Glomerular visceral epithelial cell (primary cell): ENCODE results near the gene PPP1R16B.
A peak's percentile ranks its signal among the peaks of the same experiment; 100 is the strongest.

ENCODE experiments used
- DNase-seq: peaks from one replicate; pipeline ENCODE4 v3.0.0-alpha.2; 2016; ENCODE audit errors: extremely low spot score

Gene PPP1R16B

DNA sequence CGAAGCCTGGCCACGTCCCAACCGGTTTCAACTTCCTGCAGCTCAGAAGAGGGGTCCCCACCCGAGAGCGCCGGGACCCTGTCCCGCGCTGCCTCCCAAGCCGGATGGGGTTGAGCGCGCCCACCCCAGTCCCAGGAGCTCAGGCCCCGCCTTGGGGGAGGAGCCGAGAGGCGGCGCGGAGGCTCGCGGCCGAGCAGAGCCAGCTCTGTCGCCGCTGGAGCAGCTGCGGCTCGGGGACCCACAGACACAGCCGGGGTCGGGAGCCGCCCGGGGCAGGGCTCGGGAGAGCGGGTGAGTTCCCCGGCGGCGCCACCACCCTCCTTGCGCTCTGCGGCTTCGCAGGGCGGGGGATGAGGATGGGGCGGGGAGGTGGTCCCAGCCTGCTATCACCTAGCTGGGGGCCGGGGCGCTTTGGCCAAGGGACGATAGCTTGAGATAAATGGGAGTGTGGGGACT is at the start of gene PPP1R16B:
TSS of gene PPP1R16B (plus strand) at position 196 of the 456 bp plus-strand sequence. CDS start 30,229 bp downstream, outside the sequence.
- DNase-seq = no peak

DNA sequence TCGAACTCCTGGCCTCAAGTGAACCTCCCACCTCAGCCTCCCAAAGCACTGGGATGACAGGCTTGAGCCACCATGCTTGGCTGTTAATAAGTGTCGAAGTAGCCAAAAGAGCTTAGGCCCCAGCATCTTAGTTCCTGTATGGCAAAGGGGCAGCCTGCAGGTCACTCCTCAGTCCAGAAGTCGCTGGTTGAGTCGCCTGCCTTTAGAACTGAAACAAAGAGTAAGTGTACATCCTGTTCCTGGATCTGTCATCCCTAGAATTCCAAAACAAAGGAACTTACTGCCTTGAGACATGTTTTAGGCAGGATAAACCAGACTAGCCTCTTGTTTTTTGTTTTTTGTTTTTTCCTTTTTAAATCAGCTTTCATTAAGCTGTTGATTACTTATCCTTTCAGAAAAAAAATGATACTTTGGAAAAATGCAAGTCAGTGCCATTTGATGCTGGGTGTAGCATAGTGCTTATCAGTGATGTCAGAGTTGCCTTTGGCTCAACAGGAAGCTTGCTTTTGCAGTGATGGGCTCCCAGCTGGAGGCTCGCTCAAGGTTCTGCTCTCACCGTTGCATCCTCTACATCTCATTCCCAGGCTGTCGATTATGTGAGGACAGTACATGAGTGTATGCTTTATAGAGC is 48.2 kb upstream of the PPP1R16B start:
- DNase-seq = no peak

GRCh38 chr20:38759106-38759505 is 46.4 kb upstream of the PPP1R16B start:
- DNase-seq = no peak

- no peak for DNase-seq
Observed at GRCh38 chr20:38760978-38761377, 44.5 kb upstream of the PPP1R16B start.

- DNase-seq = no peak
Observed at GRCh38 chr20:38762174-38762573, 43.3 kb upstream of the PPP1R16B start.

GRCh38 chr20:38763616-38764015 is 41.9 kb upstream of the PPP1R16B start:
- DNase-seq = no peak

DNA sequence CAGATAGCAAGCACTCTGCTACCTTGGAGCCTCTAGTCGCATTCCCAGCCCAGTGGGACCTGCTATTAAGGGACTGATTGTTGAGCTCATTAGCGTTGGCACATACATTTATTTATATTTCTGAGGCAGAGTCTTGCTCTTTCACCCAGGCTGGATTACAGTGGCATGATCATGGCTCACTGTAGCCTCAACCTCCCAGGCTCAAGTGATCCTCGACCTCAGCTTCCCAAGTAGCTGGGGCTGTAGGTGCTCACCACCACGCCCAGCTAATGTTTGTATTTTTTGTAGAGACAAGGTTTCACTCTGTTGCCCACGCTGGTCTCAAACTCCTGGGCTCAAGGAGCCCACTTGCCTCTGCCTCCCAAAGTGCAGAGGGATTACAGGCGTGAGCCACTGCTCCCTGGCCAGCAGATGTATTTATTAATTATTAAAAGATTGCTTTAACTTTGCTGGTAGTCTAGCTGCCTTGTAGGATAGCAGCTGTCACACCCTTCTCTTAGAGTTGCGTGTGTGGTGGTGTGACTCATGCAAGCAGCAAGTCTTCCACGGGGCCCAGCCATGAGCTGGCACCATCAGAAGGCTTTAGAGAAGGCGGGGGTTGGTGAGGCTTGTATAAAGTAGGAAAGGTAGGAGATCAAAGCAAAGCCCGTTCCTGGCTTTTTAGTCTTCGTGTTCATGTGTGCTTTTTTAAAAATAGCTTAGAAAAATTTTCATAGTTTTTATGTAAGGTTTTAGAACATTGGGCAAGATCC is 40.8 kb upstream of the PPP1R16B start:
- DNase-seq = peak; percentile 95

DNA sequence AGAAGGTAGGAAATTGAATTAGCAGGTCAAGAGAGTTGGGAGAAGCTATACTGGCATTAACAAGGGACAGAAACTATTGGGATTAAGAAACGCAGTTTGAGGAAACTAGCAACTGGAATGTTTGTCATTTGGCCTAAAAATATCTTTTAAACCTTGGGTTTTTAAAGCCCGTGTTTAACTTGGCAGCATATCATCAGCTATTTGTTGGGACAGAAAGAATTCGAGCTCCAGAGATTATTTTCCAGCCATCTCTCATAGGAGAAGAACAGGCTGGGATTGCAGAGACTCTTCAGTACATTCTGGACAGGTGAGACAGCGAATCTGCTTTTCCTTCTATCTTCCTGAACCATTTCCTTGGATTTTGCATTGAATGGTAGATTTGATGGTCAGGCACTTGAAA is 39.4 kb upstream of the PPP1R16B start:
- DNase-seq = no peak

- DNase-seq = no peak
Observed at GRCh38 chr20:38769376-38770295, 35.9 kb upstream of the PPP1R16B start.

GRCh38 chr20:38770546-38770945 is 35.0 kb upstream of the PPP1R16B start:
- no peak for DNase-seq

- no peak for DNase-seq
Observed at GRCh38 chr20:38770970-38771369, 34.5 kb upstream of the PPP1R16B start.

GRCh38 chr20:38771621-38772020 is 33.9 kb upstream of the PPP1R16B start:
- no peak for DNase-seq

GRCh38 chr20:38774167-38774566 is 31.3 kb upstream of the PPP1R16B start:
- DNase-seq = no peak

- DNase-seq = no peak
Observed at GRCh38 chr20:38776363-38776762, 29.1 kb upstream of the PPP1R16B start.

DNA sequence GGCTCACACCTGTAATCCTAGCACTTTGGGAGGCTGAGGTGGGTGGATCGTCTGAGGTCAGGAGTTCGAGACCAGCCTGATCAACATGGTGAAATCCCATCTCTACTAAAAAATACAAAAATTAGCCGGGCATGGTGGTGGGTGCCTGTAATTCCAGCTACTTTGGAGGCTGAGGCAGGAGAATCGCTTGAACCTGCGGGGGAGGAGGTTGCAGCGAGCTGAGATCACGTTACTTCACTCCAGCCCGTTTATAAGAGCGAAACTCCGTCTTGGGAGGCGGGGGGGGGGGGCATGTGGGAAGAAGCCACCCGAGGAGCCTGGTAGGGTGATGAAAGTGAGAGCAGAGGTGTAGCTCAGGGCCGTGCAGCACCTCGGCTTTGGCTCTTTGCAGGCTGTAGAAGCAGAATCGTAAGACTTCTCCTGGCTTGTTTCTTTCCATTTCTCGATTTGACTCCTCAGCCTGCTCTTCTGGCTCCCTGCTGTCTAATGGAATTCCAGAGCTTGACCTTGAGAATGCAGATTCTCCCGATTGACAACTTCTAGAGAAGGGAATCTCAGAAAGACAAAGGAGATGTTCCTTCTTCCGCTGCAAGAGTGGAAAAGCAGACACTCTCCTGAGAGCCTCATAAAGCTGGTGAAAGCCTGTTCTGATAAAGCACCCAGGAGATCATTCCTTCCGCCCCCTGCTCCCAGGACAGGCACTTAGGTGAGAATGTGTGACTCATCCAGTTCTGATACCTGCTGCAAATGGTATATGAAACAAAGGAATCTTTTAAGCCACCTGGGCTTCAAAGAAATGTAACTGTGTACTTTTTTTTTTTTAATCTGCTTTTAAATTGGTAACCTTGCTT is 26.0 kb upstream of the PPP1R16B start:
- DNase-seq = no peak

DNA sequence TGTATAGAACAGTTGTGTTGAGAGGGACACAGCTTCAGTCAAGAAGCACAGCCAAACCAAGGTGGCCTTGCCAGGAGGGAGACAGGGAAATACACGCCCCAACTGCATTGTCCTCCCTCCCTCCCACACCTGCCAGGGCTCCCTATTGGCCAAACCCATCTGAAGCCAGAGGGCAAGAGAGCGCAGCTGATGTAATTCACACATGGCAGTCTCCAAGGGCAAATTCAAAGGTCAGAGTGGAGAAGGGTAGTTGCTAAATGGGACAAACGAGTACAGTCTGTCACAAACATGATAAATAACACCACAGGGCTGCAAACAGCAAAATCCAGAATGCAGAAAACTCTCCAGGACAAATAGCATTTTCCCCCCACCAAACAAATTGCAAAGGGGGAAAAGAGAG is 23.2 kb upstream of the PPP1R16B start:
- DNase-seq = no peak

- DNase-seq = no peak
Observed at GRCh38 chr20:38787870-38788269, 17.6 kb upstream of the PPP1R16B start.

GRCh38 chr20:38789503-38790199 is 15.8 kb upstream of the PPP1R16B start:
- DNase-seq = peak; percentile 36

DNA sequence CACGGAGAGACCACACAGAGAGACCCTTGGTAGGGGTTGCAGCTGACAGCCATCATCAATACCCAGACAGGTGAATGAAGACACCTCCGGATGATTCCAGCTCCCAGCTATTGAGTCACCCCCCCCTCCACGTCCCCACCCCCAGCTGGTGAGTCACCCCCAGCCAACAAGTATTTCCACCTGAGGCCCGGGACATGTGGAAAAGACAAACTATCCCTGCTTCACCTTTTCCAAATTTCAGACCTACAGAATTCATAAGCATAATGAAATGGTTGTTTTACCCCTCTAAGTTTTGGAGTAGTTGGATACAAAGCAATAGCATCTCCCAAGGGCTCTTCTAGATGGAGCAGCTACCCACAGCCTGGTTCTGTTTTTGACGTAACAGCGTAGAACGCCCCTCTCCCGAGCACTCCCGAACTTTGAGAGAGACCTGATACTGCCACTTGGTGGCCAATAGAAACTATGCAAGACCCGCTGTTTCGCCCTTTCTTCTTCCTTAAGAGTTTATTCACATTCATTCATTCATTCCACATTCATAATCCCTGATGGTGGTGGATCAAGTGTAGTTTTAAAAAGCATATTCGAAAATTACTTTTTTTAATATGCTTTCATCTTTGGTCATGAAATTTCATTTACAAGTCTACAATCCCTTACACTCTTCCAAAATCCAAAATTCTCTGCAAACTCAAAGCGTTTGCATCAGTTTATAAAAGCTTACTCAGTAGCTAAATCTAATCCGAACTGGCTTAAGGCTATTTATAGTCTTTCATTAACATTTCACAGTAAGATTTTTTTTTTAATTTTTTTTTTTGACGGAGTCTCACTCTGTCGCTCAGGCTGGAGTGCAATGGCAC is 15.1 kb upstream of the PPP1R16B start:
- DNase-seq = peak; percentile 60

DNA sequence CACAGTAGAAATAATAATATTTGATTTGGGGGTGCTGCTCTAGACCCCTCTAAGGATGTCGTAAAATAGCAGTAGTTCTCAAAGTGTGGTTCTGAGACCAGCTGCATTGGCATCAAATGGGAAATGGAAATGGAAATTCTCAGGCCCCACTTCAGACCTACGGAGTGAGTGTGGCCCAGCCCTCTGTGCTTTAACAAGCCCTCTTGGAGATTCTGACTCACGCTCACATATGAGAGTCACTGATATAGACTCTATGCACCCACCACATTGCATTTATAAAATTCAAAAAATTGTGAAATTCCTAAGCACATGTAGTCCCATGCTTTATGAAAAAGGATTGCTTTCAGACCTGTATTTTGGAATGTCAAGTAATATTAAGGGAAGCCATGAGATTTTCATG is 14.2 kb upstream of the PPP1R16B start:
- DNase-seq = no peak
